Measurements from ENCODE around the gene SCTR. TPM values are rescaled to one million over a fixed set of nuclear protein-coding genes. Genes with fewer than 3 reads are reported as not detected.

The SCTR gene
- total RNA-seq, 1 donor from 2014 or later: not detected

- H3K79me2 ChIP-seq (ENCODE audit: low read depth): no peaks in the 10 kb centered on the region
- Mint-ChIP-seq H3K4me1 (peaks cover 32% of the 10 kb centered on the region), H3K36me3 (peaks cover 2% of the 10 kb centered on the region), H3K9me3 (peaks cover 17% of the 10 kb centered on the region), H3K27me3 (ENCODE audit: insufficient read depth, low read depth) (peaks cover 14% of the 10 kb centered on the region), H3K4me3 (no peak overlapping the region), H3K27ac (no peak overlapping the region)
- no peak overlapping the region for H3K4me3 ChIP-seq
- TF ChIP-seq EZH2phosphoT487 (IDR thresholded peaks at IDR 0.05) (no peak), CTCF (IDR thresholded peaks at IDR 0.05) (no peak), EZH2 (IDR thresholded peaks at IDR 0.05) (no peak)
- H3K36me3 ChIP-seq: no peaks in the 10 kb centered on the region
- no peaks in the 10 kb centered on the region for H3K27me3 ChIP-seq
- no peak overlapping the region for H3K9ac ChIP-seq
- no peak overlapping the region for H3K27ac ChIP-seq
- H3F3A ChIP-seq (ENCODE audit: low read depth): peaks cover 11% of the 10 kb centered on the region
- no peak overlapping the region for H3K4me2 ChIP-seq
- DNase-seq (ENCODE audit: low spot score): no peak
- no peaks in the 10 kb centered on the region for H3K9me3 ChIP-seq (ENCODE audit: low read depth)
- no peak overlapping the region for H2AFZ ChIP-seq (replicated peaks)
- no peaks in the 10 kb centered on the region for H3K4me1 ChIP-seq
- no peaks in the 10 kb centered on the region for H4K20me1 ChIP-seq (ENCODE audit: low read depth)
These were observed 99.8 kb downstream of the SCTR start for GRCh38 chr2:119424284-119425118.

- Histone ChIP-seq H3K36me3 (no peaks in the 10 kb centered on the region), H3K79me2 (ENCODE audit: low read depth) (no peaks in the 10 kb centered on the region), H3K9me3 (ENCODE audit: low read depth) (no peaks in the 10 kb centered on the region), H3K27ac (no peak overlapping the region), H4K20me1 (ENCODE audit: low read depth) (no peaks in the 10 kb centered on the region), H3K9ac (no peak overlapping the region), H3K4me1 (no peaks in the 10 kb centered on the region), H3K4me3 (no peak overlapping the region), H2AFZ (replicated peaks) (no peak overlapping the region), H3K27me3 (no peaks in the 10 kb centered on the region), H3K4me2 (no peak overlapping the region), H3F3A (ENCODE audit: low read depth) (peaks cover 5% of the 10 kb centered on the region)
- TF ChIP-seq EZH2 (IDR thresholded peaks at IDR 0.05) (no peak), EZH2phosphoT487 (IDR thresholded peaks at IDR 0.05) (no peak), CTCF (IDR thresholded peaks at IDR 0.05) (no peak)
- Mint-ChIP-seq H3K27ac (no peak overlapping the region), H3K27me3 (ENCODE audit: insufficient read depth, low read depth) (peaks cover 12% of the 10 kb centered on the region), H3K36me3 (peaks cover 2% of the 10 kb centered on the region), H3K9me3 (peaks cover 17% of the 10 kb centered on the region), H3K4me1 (peaks cover 25% of the 10 kb centered on the region), H3K4me3 (no peak overlapping the region)
- DNase-seq (ENCODE audit: low spot score): no peak
These were observed 100.5 kb downstream of the SCTR start for GRCh38 chr2:119423811-119424210.

- Mint-ChIP-seq H3K9me3 (peaks cover 17% of the 10 kb centered on the region), H3K36me3 (peaks cover 2% of the 10 kb centered on the region), H3K4me3 (no peak overlapping the region), H3K27me3 (ENCODE audit: insufficient read depth, low read depth) (peaks cover 12% of the 10 kb centered on the region), H3K27ac (no peak overlapping the region), H3K4me1 (peaks cover 18% of the 10 kb centered on the region)
- peaks cover 5% of the 10 kb centered on the region for H3F3A ChIP-seq (ENCODE audit: low read depth)
- TF ChIP-seq CTCF (IDR thresholded peaks at IDR 0.05) (no peak), EZH2phosphoT487 (IDR thresholded peaks at IDR 0.05) (no peak)
- no peak overlapping the region for H3K4me3 ChIP-seq
- H3K9me3 ChIP-seq (ENCODE audit: low read depth): no peaks in the 10 kb centered on the region
- H3K4me2 ChIP-seq: no peak overlapping the region
- H3K27me3 ChIP-seq: no peaks in the 10 kb centered on the region
- H3K9ac ChIP-seq: no peak overlapping the region
- no peak overlapping the region for H2AFZ ChIP-seq (replicated peaks)
- H4K20me1 ChIP-seq (ENCODE audit: low read depth): no peaks in the 10 kb centered on the region
- H3K36me3 ChIP-seq: no peaks in the 10 kb centered on the region
- H3K79me2 ChIP-seq (ENCODE audit: low read depth): no peaks in the 10 kb centered on the region
- no peak overlapping the region for H3K27ac ChIP-seq
- H3K4me1 ChIP-seq: no peaks in the 10 kb centered on the region
- DNase-seq (ENCODE audit: low spot score): no peak
These were observed 101.2 kb downstream of the SCTR start for GRCh38 chr2:119423108-119423444.
